Measurements from ENCODE around the gene PNLDC1. TPM values are rescaled to one million over a fixed set of nuclear protein-coding genes. Genes with fewer than 3 reads are reported as not detected.
"Not testable (repeated sequence)": the region's sequence is repeated elsewhere in the genome, so short reads cannot be mapped to it uniquely, and the experiment has no call there.

The PNLDC1 gene
- total RNA-seq, 2 donors from 2014 or later = 0.19 TPM; not detected in 1

DNA sequence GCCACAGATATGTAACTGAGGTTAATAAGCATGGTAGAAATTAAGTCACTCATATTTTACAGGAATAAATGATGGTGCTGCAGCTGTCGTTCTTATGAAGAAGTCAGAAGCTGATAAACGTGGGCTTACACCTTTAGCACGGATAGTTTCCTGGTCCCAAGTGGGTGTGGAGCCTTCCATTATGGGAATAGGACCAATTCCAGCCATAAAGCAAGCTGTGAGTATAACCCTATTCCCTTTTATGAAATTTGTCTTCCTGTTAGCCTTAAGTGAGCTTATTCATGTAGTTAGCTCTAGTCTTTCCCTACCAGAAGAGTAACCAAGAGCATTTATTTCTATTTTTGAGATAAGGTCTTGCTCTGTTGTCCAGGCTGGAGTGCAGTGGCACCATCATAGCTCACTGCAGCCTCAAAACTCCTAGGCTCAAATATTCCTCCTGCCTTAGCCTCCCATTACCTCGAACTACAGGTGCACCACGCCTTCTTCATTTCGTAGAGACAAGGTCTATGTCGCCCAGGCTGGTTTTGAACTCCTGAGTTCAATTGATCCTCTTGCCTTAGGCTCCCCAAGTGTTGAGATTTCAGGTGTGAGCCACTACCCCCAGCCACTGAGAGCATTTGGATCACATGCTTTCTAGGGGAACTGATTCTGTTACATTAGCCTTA lies 22.7 kb upstream of the PNLDC1 start:
- intact Hi-C loops (cut with DNase I) = no loop called here
- no peak for DNase-seq (ENCODE audit: low spot score)

DNA sequence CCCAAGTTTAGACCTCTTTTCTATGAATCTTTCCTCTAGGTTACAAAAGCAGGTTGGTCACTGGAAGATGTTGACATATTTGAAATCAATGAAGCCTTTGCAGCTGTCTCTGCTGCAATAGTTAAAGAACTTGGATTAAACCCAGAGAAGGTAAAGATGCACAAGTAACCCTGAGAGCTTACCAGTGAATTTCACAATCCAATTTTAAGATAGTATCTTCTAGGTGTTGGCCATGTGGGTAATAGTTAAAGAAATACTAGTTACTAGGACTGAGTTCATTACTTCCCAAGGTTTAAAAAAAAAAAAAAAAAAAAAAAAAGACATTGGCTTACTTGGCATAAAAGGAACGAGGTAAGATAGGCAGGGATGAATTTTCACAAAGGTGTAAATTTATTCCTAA lies 21.9 kb upstream of the PNLDC1 start:
- intact Hi-C loops (cut with DNase I) = no loop called here
- DNase-seq (ENCODE audit: low spot score) = no peak

DNA sequence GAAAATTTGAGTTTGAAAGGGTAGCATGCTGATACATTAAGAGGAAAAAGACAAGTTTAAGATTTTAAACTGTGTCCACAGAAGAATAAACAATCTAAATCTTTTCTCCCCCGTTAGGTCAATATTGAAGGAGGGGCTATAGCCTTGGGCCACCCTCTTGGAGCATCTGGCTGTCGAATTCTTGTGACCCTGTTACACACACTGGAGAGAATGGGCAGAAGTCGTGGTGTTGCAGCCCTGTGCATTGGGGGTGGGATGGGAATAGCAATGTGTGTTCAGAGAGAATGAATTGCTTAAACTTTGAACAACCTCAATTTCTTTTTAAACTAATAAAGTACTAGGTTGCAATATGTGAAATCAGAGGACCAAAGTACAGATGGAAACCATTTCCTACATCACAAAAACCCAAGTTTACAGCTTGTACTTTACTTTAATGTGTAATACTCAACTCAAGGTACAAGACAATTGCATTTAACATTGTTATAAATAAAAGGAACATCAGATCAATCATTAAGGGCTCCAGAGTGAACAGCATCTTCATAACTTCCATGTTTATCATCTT lies 21.5 kb upstream of the PNLDC1 start:
- intact Hi-C loops (cut with DNase I) = no loop called here
- DNase-seq (ENCODE audit: low spot score) = no peak

DNA sequence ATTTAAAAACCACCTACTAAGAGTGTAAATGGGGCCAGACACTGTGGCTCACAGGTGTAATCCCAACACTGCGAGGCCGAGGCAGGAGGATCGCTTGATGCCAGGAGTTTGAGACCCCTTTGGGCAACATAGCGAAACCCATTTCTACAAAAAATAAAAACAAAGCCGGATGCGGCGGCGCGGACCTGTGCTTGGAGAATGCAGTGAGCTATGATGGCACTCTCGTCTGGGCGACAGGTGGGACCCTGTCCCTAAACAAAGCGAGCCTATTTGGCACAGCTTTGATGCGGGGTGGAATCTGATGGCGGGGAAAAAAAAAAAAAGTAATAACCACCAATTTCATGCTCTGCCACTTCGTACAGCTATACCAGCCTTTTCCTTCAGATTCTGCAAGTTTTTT lies 11.8 kb upstream of the PNLDC1 start:
- intact Hi-C loops (cut with DNase I) = loop anchor here in 1 of 2 donors (10.0 kb wide), 1 partner anchor 93 kb away; the partner anchor contains the start of gene SOD2
- no peak for DNase-seq (ENCODE audit: low spot score)

DNA sequence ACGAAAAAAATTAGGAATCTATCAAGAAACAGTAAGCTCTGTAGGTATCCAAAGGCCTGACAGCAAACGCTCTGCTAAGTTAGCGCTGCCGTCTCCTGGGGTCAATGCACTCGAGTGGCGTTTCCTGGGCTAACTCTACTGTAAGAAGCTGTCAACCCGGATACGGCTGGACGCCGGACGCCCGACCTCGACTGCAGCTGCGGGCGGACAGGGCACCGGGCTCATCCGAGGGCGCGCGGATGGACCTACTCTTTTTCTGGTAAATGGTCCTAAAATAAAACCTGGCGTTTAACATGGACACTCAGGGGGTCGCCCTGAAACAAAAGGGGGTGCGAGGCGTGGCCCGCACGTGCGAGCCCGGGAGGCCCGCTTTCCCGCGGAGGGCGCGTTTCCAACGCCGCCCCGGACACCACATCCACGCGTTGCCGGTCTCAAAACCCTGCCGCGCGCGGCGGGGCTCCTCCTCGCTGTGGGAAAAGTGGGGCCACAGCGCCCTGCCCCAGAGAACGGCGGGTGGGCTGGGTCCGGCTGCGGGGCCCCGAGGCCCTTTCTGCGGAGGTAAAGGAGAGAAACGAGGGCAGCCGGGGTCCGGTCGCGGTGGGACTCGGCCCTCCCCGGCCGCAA lies 11.2 kb upstream of the PNLDC1 start:
- peak; percentile 86 for DNase-seq (ENCODE audit: low spot score)

DNA sequence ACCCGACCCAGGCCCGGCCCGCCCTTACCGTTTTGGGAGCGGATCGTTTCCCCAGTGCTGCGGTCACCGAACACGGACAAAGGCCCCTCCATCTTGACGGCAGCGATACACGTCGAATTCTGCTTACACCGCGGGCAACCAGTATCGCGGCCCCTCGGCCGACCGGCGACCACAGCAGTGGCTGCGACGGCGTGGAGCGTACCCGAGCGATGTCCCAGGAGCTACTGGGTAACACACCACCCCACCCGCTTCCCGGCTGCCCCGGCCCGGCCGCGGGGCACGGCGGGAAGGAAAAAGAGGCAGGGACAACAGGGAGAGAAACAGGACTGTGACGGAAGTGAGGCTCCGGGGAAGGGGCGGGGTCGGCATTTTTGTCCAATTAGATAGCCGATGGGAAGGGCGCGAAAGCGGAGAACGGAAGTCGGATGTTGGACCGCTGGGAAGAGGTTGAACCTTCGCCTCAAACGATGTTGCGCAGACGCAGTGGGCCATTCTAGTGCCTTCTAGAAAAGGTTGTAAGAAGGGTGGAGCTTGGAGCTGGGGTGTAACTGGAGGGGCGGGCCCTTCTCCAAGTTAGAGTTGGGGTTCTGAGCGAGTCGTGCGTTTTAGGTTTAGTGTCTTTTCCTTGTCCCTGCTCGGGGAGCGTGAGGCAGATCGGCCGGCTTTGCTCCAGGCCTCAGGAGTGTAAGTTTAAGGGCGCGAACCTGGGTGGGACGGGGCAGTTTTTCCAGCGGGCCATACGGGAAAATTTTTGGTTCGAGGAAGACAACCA lies 10.5 kb upstream of the PNLDC1 start, which contains the start of gene TCP1:
Gene TCP1 (minus strand): TSS at position 226 of the 772 bp plus-strand sequence. CDS start 134 bp downstream, at position 92.
- intact Hi-C loops (cut with DNase I) = loop anchor here (5.0 to 10.0 kb wide), 3 partner anchors 43 to 95 kb away; partner anchors contain the start of gene SOD2 (in 1 of the 2)

More for the DNA sequence above, 11.2 kb upstream of the PNLDC1 start:
- intact Hi-C loops (cut with DNase I) = loop anchor here in 1 of 2 donors (10.0 kb wide), 1 partner anchor 94 kb away; the partner anchor contains the start of gene SOD2

DNA sequence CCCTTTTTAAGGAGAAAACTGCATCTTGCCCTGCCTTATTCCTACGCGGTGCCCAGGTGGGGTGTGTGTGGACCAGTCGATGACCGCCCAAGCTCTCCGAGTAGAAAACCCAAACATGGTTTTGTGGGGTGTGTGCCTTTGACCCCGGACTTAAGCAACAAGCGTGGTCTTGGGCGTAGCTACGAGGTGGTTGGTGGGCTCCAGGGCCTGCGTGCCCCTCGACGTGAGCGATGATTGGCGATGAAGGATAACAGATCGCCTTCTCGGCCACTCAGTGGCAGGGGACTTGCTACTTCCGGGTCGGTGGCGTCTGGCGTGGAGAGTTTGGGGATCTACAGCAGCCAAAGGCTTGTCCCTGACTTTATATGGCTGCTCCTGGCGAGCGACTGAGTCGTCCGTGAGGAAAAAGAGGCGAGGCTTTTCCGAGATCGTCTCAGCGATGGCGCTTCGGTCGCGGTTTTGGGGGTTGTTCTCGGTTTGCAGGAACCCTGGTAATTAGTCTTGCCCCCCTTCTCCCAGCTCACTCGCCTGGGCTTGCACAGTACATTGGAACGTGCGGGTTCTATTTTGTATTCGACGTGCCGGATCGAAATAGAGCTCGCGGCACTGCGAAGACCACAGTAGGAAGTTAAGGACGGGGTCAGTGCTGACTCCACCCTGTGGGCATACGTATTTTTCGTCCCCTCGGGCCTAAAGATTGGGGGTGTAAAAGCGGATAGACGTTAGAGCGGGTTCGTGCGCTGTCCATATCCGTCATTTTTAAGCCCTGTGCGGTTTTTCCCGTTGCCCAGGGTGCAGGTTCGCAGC lies 9.7 kb upstream of the PNLDC1 start, which contains the start of gene MRPL18:
Gene MRPL18 (plus strand): TSS at position 319 of the 807 bp plus-strand sequence. CDS start 121 bp downstream, at position 440.
- intact Hi-C loops (cut with DNase I) = loop anchor here (5.0 kb wide), 2 partner anchors 42 to 47 kb away; no protein-coding TSS in a partner anchor
- DNase-seq (ENCODE audit: low spot score) = peak; percentile 98

More for the DNA sequence above, 10.5 kb upstream of the PNLDC1 start, which contains the start of gene TCP1:
- peak; percentile 100 for DNase-seq (ENCODE audit: low spot score)

DNA sequence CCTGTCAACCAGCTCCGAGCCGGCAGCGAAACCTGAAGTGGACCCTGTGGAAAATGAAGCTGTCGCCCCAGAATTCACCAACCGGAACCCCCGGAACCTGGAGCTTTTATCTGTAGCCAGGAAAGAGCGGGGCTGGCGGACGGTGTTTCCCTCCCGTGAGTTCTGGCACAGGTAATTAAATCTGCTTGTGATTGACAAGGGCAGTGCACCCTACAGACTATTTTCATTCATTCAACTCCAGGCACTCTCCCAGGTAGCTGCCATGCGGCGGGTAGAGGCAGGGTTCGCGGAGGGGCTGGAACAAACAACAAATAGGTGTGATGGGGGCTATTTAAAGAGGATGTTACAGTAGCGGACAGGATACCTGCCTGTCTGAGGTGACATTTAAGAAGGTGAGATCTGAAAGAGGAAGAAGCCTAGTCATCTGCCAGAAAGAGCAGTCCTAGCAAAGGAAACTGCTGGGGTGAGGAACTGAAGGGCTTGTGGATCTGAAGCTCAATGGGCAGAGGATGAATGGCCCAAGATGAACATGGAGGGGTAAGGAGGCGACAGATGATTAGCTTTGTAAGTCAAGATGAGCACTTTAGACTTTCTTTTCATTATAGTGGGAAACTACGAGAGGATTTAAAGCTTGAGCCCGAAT lies 9.0 kb upstream of the PNLDC1 start:
- no peak for DNase-seq (ENCODE audit: low spot score)
- intact Hi-C loops (cut with DNase I) = loop anchor here (5.0 kb wide), 2 partner anchors 41 to 46 kb away; no protein-coding TSS in a partner anchor

DNA sequence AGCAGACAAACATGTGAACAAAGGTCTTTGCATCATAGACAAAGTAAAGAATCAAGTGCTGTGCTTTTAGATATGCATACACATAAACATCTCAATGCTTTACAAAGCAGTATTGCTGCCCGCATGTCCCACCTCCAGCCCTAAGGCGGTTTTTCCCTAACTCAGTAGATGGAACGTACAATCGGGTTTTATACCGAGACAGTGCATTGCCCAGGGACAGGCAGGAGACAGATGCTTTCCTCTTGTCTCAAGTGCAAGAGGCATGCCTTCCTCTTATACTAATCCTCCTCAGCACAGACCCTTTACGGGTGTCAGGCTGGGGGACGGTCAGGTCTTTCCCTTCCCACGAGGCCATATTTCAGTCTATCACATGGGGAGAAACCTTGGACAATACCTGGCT lies 5.1 kb upstream of the PNLDC1 start:
- intact Hi-C loops (cut with DNase I) = loop anchor here (5.0 kb wide), 2 partner anchors 37 to 42 kb away; no protein-coding TSS in a partner anchor
- DNase-seq (ENCODE audit: low spot score) = not testable (repeated sequence)

DNA sequence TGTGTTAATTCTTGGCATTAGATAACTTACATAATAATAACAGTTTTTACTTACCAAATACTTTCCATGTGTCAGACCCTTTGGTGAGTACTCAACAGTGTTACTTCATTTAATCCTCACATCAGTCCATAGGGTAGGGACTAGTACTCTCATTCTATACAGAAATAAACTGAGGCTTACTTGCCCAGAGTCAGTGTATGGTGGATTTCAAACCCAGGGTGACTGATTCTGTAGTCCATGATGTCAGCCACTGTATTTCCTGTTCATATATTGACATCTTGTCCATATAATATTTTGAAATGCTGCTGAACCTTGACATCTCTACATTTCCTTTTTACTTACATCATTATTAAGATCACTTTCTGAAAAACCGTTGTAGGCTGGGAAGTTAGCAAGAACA lies 2.5 kb upstream of the PNLDC1 start:
- DNase-seq (ENCODE audit: low spot score) = no peak
- intact Hi-C loops (cut with DNase I) = no loop called here

DNA sequence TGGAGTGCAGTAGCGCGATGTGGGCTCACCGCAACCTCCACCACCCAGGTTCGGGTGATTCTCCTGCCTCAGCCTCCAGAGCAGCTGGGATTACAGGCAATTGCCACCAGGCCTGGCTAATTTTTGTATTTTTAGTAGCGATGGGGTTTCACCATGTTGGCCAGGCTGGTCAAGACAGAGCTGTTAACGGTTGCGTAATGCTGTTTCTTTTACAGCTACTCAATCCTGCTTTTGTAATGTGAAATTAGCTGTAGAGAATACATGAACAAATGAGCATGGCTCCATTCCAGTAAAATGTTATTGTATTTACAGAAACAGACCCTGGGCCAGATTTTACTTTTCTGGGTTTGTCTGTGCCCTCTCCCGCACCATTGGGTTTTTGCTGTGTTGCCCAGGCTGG lies 1.9 kb downstream of the PNLDC1 start:
- DNase-seq (ENCODE audit: low spot score) = no peak

DNA sequence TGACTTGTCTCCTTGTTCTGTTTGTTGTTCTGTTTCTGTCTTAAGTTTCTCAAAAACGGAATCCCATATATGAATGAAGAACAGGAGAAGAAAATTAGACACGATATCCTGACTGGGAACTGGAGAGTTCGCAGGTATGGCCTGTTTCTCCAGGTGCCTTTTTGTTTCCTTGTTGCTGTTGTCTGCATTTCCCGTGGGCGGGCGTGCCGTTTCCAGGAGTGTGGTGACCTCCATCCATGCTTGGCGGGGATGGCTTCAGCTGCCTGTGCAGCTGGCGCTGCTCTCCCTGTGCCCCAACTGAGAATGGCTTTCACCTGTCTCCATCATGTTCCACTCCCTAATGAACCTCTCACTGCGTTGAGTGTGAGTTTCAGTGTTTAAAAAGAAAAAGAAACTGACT lies 4.4 kb downstream of the PNLDC1 start:
- no peak for DNase-seq (ENCODE audit: low spot score)
- intact Hi-C loops (cut with DNase I) = no loop called here

More for the DNA sequence above, 1.9 kb downstream of the PNLDC1 start:
- intact Hi-C loops (cut with DNase I) = no loop called here

DNA sequence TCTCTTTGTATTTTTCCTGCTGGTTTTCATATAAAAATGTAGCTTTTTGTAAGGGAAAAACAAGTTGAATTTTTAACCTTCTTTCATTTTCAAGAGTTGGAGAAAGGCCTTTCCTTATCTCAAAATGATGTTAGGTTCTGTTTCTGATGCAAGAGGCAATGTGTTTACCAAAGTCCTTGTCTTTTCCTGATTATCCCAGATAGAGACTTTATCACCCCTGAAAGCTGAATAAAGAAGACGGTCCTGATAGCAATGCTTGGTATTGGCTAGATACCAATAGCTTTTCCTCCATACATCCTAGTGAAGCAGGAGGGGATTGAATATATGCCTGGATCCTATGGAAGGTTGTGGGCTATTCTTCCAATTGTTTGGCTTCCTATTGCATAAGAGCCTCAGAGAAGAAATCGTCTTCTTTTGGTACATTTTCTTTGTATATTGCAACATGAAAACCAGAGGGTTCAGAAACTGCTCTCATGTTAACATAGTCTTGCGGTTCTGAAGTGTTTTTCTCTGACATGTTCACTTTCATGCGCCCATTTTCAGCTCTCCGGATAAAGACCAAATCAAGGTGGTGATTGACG lies 5.5 kb downstream of the PNLDC1 start:
- intact Hi-C loops (cut with DNase I) = no loop called here
- no peak for DNase-seq (ENCODE audit: low spot score)

DNA sequence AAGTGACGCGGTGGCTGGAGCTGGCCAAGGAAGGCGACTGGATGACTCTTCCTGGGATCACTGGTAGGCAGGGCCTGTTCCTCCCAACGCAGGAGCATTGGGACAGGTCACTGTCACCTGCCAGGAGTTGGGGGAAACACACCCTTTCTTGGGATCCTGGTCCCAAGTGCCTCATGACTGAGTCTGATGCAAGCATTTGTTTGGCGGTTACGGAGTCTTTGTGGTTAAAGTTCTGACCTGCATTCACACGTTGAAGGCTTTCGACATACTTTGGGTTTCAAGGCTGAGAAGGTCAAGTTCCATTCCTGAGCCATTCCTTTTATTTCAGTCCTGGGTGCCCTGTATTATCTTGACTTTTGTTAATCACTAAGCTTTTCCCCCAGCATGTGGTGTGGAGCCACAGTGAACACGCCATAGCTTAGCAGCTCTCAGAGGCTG lies 6.0 kb downstream of the PNLDC1 start:
- DNase-seq (ENCODE audit: low spot score) = peak; percentile 43

DNA sequence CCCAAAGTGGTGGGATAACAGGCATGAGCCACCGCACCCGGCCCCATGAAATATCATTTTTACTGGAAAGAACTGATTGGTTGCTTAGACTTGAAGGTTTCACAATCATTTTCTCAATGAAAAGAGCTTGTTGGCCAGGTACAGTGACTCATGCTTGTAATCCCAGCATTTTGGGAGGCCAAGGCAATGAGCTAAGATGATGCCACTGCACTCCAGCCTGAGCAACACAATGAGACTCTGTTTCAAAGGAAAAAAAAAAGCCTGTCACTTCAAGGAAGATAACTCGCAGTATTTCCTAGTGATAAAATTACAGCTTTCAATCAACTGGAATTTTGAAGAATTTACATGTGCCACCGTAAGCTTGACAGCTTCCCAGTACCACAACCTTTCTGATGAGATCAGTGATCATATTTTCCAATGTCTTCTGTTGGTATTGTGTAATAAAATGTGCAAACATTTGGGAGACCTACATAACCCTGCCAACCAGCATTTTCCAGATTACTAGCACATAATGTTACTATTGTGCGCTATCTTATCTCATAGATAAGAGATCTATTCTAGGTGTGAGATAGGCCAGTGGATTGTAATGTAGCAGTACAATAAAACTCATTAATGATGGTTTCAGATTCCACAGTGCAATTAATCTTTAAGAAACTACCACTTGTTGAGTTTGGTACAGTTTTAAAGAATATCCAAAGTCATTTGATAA lies 7.2 kb downstream of the PNLDC1 start:
- intact Hi-C loops (cut with DNase I) = no loop called here
- peak; percentile 40 for DNase-seq (ENCODE audit: low spot score)

More for the DNA sequence above, 6.0 kb downstream of the PNLDC1 start:
- intact Hi-C loops (cut with DNase I) = no loop called here

DNA sequence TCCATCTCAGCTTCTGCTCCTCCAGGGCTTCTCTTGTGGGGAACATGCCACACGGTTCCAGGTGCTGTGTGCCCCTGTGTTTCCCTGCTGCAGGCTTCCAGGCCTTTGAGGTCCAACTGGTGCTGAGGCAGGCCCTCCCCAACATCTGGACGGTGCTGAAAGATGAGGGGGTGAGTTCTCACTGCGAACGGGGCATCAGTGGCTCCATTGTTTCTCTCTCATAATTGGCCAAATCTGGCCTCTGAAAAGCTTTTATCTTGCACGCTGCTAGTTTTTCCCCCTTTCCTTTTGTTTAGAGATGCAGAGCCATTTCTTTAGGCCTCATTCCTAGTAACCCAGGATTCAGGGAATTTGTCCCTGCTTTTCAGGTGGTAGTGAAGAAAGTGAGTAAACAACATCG lies 8.6 kb downstream of the PNLDC1 start:
- intact Hi-C loops (cut with DNase I) = no loop called here
- peak; percentile 63 for DNase-seq (ENCODE audit: low spot score)

DNA sequence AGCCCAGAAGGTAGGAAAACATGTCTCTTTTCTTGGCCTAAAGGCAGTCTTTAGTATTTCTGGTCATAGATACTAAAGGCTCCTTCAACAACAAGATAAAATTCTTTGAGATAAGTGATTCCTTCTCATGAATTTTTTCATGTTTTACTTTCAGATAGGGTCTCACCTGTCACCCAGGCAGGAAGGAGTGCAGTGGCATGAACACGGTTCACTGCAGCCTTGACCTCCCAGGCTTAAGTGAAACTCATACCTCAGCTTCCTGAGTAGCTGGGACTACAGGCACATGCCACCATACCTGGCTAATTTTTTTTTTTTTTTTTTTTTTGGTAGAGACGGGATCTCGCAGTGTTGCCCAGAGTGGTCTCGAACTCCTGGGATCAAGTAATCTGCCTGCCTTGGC lies 9.1 kb downstream of the PNLDC1 start:
- intact Hi-C loops (cut with DNase I) = no loop called here
- peak; percentile 9 for DNase-seq (ENCODE audit: low spot score)
